ENCODE data around the gene VPS33A. TPM values are rescaled to one million over a fixed set of nuclear protein-coding genes. Genes with fewer than 3 reads are reported as not detected.

Gene VPS33A
- total and polyA plus RNA-seq, 7 donors, result 10.3 to 33.6 (median 17.1) TPM

DNA sequence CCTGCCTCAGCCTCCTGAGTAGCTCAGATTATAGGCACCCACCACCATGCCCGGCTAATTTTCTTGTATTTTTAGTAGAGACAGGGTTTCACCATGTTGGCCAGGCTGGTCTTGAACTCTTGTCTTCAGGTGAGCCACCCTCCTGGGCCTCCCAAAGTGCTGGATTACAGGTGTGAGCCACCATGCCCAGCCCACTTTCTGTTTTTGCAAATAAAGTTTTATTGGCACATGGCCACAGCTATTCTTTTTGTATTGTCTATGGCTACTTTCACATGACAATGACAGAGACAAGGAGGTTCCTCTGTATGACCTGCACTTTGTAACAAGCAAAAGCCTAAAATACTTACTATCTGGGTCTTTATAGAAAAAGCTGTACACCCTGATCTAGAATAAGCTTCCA is 20.7 kb downstream of the VPS33A start:
- intact Hi-C loops (cut with DNase I), result no loop called here
- WGBS, 3 donors, result 83 to 95% (median 85%) methylated on average over 1 of the region's 1 CpG
- TF ChIP-seq, protein P1, sequence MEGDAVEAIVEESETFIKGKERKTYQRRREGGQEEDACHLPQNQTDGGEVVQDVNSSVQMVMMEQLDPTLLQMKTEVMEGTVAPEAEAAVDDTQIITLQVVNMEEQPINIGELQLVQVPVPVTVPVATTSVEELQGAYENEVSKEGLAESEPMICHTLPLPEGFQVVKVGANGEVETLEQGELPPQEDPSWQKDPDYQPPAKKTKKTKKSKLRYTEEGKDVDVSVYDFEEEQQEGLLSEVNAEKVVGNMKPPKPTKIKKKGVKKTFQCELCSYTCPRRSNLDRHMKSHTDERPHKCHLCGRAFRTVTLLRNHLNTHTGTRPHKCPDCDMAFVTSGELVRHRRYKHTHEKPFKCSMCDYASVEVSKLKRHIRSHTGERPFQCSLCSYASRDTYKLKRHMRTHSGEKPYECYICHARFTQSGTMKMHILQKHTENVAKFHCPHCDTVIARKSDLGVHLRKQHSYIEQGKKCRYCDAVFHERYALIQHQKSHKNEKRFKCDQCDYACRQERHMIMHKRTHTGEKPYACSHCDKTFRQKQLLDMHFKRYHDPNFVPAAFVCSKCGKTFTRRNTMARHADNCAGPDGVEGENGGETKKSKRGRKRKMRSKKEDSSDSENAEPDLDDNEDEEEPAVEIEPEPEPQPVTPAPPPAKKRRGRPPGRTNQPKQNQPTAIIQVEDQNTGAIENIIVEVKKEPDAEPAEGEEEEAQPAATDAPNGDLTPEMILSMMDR (IDR thresholded peaks at IDR 0.05), result no peak
- DNase-seq, result no peak
- Histone ChIP-seq H3K4me3 (no peak overlapping the region), H3K4me1 (no peaks in the 10 kb centered on the region), H3K27ac (no peak overlapping the region), H3K27me3 (ENCODE audit: insufficient read depth in 3 of 3, low read length in 2 of 3) (no peaks in the 10 kb centered on the region), H3K36me3 (ENCODE audit: insufficient read depth in 1 of 2, low read depth in 1 of 2) (peaks cover 2 to 70% of the 10 kb centered on the region in 2 donors), H3K9me3 (no peaks in the 10 kb centered on the region)
- no peak for ATAC-seq

DNA sequence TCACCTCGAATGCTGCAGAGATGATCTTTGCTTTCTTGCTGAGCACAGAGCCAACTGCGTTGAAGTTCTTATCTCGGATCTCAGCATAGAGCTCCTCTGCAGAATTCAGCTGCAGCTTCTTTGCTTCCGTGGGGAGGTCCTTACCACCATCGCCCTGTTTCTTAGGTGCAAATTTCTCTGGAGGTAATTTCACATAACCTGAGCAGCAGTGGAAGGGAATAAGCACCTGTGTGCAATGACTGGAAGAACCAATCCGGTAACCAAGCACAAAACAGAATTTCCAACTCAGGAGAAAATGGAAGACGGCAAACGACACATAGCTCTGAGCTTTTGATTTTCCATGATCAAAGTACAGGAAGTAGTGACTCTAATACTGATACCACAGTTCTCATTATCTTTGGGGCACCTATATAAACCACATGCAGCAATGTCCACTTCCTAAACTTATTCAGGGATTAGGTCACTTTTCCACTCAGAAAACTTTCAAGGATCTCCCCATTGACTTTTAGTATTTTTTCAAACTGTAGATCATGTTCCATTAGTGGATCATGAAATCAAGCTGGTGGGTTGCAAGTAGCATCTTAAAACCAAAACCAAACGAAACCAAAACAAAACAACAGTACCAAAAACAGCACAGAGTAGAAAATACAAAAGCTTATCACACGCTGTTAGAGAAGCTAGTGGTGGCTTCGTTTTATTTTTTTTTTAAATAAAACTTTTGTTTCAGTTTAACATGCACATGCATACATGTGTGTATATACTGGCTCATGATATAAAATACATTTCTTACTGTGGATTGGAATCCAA is 21.5 kb downstream of the VPS33A start:
- WGBS, 3 donors, result 88 to 89% (median 89%) methylated on average over 11 of the region's 11 CpGs
- H3K36me3 ChIP-seq (ENCODE audit: insufficient read depth in 1 of 2, low read depth in 1 of 2), result peaks cover 0 to 70% of the 10 kb centered on the region in 2 donors
- DNase-seq (no peak), ATAC-seq (no peak)
- no peaks in the 10 kb centered on the region for H3K4me1 ChIP-seq
- intact Hi-C loops (cut with DNase I), result no loop called here
- no peak overlapping the region for H3K4me3 ChIP-seq
- H3K9me3 ChIP-seq, result no peaks in the 10 kb centered on the region
- TF ChIP-seq, protein P1 (IDR thresholded peaks at IDR 0.05), result no peak
- no peak overlapping the region for H3K27ac ChIP-seq
- no peaks in the 10 kb centered on the region for H3K27me3 ChIP-seq (ENCODE audit: insufficient read depth in 3 of 3, low read length in 2 of 3)

DNA sequence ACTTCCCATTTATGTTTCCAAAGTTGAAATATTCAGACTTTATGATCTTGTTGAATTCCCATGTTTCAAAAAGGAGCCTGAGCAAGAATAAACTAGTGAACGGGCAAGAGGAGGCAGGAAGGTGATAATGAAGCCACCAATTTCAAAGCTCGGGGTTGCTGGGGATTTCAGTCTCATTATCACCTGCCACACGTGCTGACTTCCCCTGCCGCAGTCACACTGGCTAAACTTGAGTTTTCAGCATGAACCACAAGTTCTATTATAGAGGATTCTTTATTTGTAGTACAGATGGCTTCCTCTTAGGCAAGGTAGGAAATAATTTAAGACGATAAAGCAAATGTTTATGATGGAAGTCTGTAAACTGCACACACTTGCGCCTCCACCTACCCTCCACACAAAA is 22.3 kb downstream of the VPS33A start:
- Histone ChIP-seq H3K9me3 (no peaks in the 10 kb centered on the region), H3K27me3 (ENCODE audit: insufficient read depth in 3 of 3, low read length in 2 of 3) (no peaks in the 10 kb centered on the region), H3K4me1 (no peaks in the 10 kb centered on the region), H3K27ac (no peak overlapping the region), H3K4me3 (no peak overlapping the region), H3K36me3 (ENCODE audit: insufficient read depth in 1 of 2, low read depth in 1 of 2) (peaks cover 0 to 71% of the 10 kb centered on the region in 2 donors)
- intact Hi-C loops (cut with DNase I), result no loop called here
- TF ChIP-seq, protein P1 (IDR thresholded peaks at IDR 0.05), result no peak
- no peak for DNase-seq
- 84 to 90% (median 84%) methylated on average over 6 of the region's 6 CpGs for WGBS, 3 donors
- no peak for ATAC-seq

DNA sequence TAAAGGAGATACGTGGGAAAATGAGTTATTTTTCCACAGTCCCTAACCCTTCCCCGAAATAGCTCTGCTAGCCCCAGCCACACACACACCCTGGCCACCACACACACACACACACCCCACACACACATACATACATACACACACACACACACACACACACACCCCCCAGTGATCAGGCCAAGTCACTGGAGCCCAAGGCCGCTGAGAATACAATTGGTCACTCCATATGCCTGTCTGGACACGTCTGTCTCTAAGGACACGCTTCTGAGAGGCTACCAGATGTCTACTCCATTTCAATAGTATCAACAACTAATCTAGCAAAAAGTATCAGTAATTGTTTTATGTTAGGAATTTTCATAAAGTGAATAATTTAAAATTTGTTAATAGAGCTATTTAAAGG is 27.4 kb downstream of the VPS33A start:
- ATAC-seq (no peak), DNase-seq (no peak)
- Histone ChIP-seq H3K9me3 (no peaks in the 10 kb centered on the region), H3K27ac (no peak overlapping the region), H3K36me3 (ENCODE audit: insufficient read depth in 1 of 2, low read depth in 1 of 2) (peaks cover 0 to 87% of the 10 kb centered on the region in 2 donors), H3K4me1 (no peaks in the 10 kb centered on the region), H3K4me3 (no peak overlapping the region), H3K27me3 (ENCODE audit: insufficient read depth in 3 of 3, low read length in 2 of 3) (no peaks in the 10 kb centered on the region)
- TF ChIP-seq, protein P1 (IDR thresholded peaks at IDR 0.05), result no peak
- intact Hi-C loops (cut with DNase I), result no loop called here
- WGBS, 3 donors, result 90 to 97% (median 94%) methylated on average over 5 of the region's 5 CpGs
